Measurements from ENCODE around the gene GTPBP4.

The GTPBP4 gene

GRCh38 chr10:992467-992866, 4.2 kb downstream of the GTPBP4 start:
- Histone ChIP-seq H3K27me3 (ENCODE audit: control insufficient read depth, insufficient read depth, low read length) (no peaks in the 10 kb centered on the region), H3K27ac (ENCODE audit: low read depth, low read length) (no peak overlapping the region), H3K9ac (ENCODE audit: low read length) (no peak overlapping the region), H3K4me1 (ENCODE audit: control insufficient read depth, insufficient read depth, low read length) (peaks cover 11% of the 10 kb centered on the region), H3K4me3 (ENCODE audit: low read depth, low read length) (no peak overlapping the region), H3K9me3 (ENCODE audit: control insufficient read depth, insufficient read depth, low read depth, low read length) (no peaks in the 10 kb centered on the region), H3K36me3 (ENCODE audit: control insufficient read depth, insufficient read depth, low read length) (peaks cover 68% of the 10 kb centered on the region)

DNA sequence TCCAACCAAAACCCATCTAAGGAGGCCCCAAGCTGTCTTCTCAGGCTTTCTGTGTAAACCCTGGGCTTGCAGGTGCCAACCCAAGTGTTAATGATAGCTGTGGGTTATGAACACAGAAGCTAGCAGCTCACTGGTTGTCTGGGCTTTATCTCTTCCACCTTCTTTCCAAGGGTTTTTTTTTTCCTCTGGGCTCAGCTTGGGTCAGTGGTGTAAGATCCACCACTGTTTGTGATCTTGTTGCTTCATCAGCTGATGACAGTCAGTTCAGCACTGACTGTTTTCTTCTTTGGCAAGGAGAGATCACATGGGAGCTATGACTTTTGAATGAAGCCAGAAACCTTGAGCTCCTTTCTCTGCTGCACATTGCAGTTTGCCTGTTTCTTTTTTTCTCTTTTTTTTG, 4.6 kb downstream of the GTPBP4 start:
- Histone ChIP-seq H3K36me3 (ENCODE audit: control insufficient read depth, insufficient read depth, low read length) (peaks cover 72% of the 10 kb centered on the region), H3K9ac (ENCODE audit: low read length) (no peak overlapping the region), H3K27ac (ENCODE audit: low read depth, low read length) (no peak overlapping the region), H3K9me3 (ENCODE audit: control insufficient read depth, insufficient read depth, low read depth, low read length) (no peaks in the 10 kb centered on the region), H3K27me3 (ENCODE audit: control insufficient read depth, insufficient read depth, low read length) (no peaks in the 10 kb centered on the region), H3K4me3 (ENCODE audit: low read depth, low read length) (no peak overlapping the region), H3K4me1 (ENCODE audit: control insufficient read depth, insufficient read depth, low read length) (peaks cover 11% of the 10 kb centered on the region)

- H3K36me3 ChIP-seq (ENCODE audit: control insufficient read depth, insufficient read depth, low read length), result peaks cover 86% of the 10 kb centered on the region
- H3K27me3 ChIP-seq (ENCODE audit: control insufficient read depth, insufficient read depth, low read length), result no peaks in the 10 kb centered on the region
- no peak overlapping the region for H3K27ac ChIP-seq (ENCODE audit: low read depth, low read length)
- no peak overlapping the region for H3K9ac ChIP-seq (ENCODE audit: low read length)
- H3K9me3 ChIP-seq (ENCODE audit: control insufficient read depth, insufficient read depth, low read depth, low read length), result no peaks in the 10 kb centered on the region
- H3K4me3 ChIP-seq (ENCODE audit: low read depth, low read length), result no peak overlapping the region
- H3K4me1 ChIP-seq (ENCODE audit: control insufficient read depth, insufficient read depth, low read length), result peaks cover 2% of the 10 kb centered on the region; the same call in 1 of the 2 replicates
Observed at GRCh38 chr10:994836-995558, 6.8 kb downstream of the GTPBP4 start.

GRCh38 chr10:995559-995926, 7.3 kb downstream of the GTPBP4 start:
- Histone ChIP-seq H3K9ac (ENCODE audit: low read length) (no peak overlapping the region), H3K36me3 (ENCODE audit: control insufficient read depth, insufficient read depth, low read length) (peaks cover 89% of the 10 kb centered on the region), H3K9me3 (ENCODE audit: control insufficient read depth, insufficient read depth, low read depth, low read length) (no peaks in the 10 kb centered on the region), H3K4me3 (ENCODE audit: low read depth, low read length) (no peak overlapping the region), H3K27ac (ENCODE audit: low read depth, low read length) (no peak overlapping the region), H3K4me1 (ENCODE audit: control insufficient read depth, insufficient read depth, low read length) (no peaks in the 10 kb centered on the region), H3K27me3 (ENCODE audit: control insufficient read depth, insufficient read depth, low read length) (no peaks in the 10 kb centered on the region)

DNA sequence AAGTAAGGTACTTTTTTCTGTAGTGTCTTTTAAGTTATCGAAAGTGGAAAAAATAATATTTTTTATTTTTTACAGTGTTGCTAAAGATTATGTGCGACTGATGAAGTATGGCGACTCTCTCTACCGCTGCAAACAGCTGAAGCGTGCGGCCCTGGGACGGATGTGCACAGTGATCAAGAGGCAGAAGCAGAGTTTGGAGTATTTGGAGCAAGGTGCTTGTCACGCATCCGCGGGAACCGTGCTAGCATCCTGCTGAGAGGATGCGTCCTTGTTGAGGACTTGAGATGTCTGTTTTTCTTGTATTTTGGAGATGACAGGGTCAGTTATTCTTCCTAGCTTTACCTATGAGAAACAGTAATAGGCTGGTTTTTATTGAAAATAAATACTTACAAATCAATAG, 7.8 kb downstream of the GTPBP4 start:
- peaks cover 89% of the 10 kb centered on the region for H3K36me3 ChIP-seq (ENCODE audit: control insufficient read depth, insufficient read depth, low read length)
- no peak overlapping the region for H3K27ac ChIP-seq (ENCODE audit: low read depth, low read length)
- no peak overlapping the region for H3K9ac ChIP-seq (ENCODE audit: low read length)
- H3K4me3 ChIP-seq (ENCODE audit: low read depth, low read length), result no peak overlapping the region
- H3K27me3 ChIP-seq (ENCODE audit: control insufficient read depth, insufficient read depth, low read length), result no peaks in the 10 kb centered on the region
- H3K9me3 ChIP-seq (ENCODE audit: control insufficient read depth, insufficient read depth, low read depth, low read length), result no peaks in the 10 kb centered on the region
- H3K4me1 ChIP-seq (ENCODE audit: control insufficient read depth, insufficient read depth, low read length), result no peaks in the 10 kb centered on the region

DNA sequence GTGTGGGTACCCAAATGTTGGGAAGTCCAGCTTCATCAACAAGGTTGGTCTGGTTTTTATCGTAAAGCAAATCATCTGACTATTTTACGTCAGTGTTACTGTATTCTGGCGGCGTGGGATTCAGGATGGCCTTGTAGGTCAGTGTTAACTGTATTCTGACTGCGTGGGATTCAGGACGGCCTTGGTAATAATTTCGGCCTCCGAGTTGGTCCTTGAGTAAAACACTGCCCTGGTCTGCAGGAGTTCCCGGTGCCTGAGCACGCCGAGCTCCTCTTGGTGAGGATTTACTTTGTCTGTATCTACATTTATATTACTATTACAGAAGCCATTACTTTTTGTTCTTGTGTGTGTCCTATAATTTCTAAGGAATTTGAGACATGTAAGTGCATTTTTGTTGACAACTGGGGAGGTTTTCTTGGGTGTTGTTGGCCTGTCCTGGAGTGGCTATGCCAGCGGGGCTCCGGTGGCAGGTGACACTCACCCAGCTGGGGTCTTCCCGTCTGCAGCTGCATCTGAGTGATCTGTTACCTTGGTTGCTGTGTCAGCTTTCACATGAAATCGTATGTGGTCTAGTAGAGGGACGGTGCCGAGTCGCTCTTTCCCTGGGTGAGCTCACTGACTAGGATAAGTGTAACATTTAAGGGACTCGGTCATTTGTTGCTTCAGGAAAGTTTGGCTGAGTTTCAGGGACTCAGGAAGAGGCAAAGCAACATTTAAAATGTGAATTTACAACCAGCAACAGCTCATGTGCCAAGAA, 9.2 kb downstream of the GTPBP4 start:
- Histone ChIP-seq H3K4me3 (ENCODE audit: low read depth, low read length) (no peak overlapping the region), H3K9me3 (ENCODE audit: control insufficient read depth, insufficient read depth, low read depth, low read length) (no peaks in the 10 kb centered on the region), H3K27ac (ENCODE audit: low read depth, low read length) (no peak overlapping the region), H3K27me3 (ENCODE audit: control insufficient read depth, insufficient read depth, low read length) (no peaks in the 10 kb centered on the region), H3K4me1 (ENCODE audit: control insufficient read depth, insufficient read depth, low read length) (no peaks in the 10 kb centered on the region), H3K36me3 (ENCODE audit: control insufficient read depth, insufficient read depth, low read length) (peaks cover 98% of the 10 kb centered on the region), H3K9ac (ENCODE audit: low read length) (no peak overlapping the region)

- no peak overlapping the region for H3K4me3 ChIP-seq (ENCODE audit: low read depth, low read length)
- no peaks in the 10 kb centered on the region for H3K9me3 ChIP-seq (ENCODE audit: control insufficient read depth, insufficient read depth, low read depth, low read length)
- no peak overlapping the region for H3K27ac ChIP-seq (ENCODE audit: low read depth, low read length)
- no peaks in the 10 kb centered on the region for H3K4me1 ChIP-seq (ENCODE audit: control insufficient read depth, insufficient read depth, low read length)
- H3K9ac ChIP-seq (ENCODE audit: low read length), result no peak overlapping the region
- H3K27me3 ChIP-seq (ENCODE audit: control insufficient read depth, insufficient read depth, low read length), result no peaks in the 10 kb centered on the region
- H3K36me3 ChIP-seq (ENCODE audit: control insufficient read depth, insufficient read depth, low read length), result peaks cover 99% of the 10 kb centered on the region
Observed at GRCh38 chr10:1002425-1003006, 14.3 kb downstream of the GTPBP4 start.

DNA sequence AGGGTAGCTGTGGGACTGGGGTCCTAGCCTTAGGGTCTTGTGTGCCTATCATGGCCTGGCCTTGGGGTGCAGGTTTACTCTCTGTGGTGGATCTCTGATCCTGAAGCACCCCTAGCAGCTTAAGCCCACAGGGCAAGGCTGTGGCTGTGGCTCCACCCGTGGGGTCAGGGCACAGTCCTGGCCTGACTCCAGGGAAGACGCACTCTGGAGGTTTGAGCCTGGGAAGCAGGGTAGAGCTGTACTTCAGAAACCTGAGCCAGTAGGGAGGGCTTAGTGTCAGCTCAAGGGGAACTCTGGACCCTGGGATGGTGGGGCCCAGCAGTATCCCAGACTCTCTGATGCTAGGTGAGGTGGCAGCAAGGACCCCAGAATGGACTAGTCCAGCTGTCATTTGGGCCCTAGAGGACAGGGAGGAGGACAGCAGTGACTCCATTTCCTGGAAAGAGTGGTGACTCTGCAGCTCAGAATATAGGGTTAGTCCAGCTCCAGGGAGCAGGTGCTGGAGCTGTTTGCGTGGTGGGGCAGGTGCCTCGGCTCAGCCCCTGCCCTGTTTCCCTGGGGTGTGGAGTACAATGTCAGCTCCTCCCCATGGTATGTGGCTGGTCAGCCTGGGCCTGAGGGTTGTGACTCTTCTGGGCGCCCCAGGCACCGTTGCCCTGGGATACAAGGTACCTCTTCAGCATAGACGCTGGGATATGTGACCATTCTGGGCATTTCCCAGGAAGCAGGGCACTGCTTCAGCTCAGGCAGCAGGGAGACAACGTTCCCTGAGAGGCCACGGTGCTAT, 15.8 kb downstream of the GTPBP4 start:
- peaks cover 99% of the 10 kb centered on the region for H3K36me3 ChIP-seq (ENCODE audit: control insufficient read depth, insufficient read depth, low read length)
- no peak overlapping the region for H3K9ac ChIP-seq (ENCODE audit: low read length)
- no peaks in the 10 kb centered on the region for H3K4me1 ChIP-seq (ENCODE audit: control insufficient read depth, insufficient read depth, low read length)
- no peaks in the 10 kb centered on the region for H3K9me3 ChIP-seq (ENCODE audit: control insufficient read depth, insufficient read depth, low read depth, low read length)
- no peaks in the 10 kb centered on the region for H3K27me3 ChIP-seq (ENCODE audit: control insufficient read depth, insufficient read depth, low read length)
- no peak overlapping the region for H3K27ac ChIP-seq (ENCODE audit: low read depth, low read length)
- no peak overlapping the region for H3K4me3 ChIP-seq (ENCODE audit: low read depth, low read length)

- Histone ChIP-seq H3K27ac (ENCODE audit: low read depth, low read length) (no peak overlapping the region), H3K9ac (ENCODE audit: low read length) (no peak overlapping the region), H3K4me3 (ENCODE audit: low read depth, low read length) (no peak overlapping the region), H3K9me3 (ENCODE audit: control insufficient read depth, insufficient read depth, low read depth, low read length) (no peaks in the 10 kb centered on the region), H3K36me3 (ENCODE audit: control insufficient read depth, insufficient read depth, low read length) (peaks cover 99% of the 10 kb centered on the region), H3K27me3 (ENCODE audit: control insufficient read depth, insufficient read depth, low read length) (no peaks in the 10 kb centered on the region), H3K4me1 (ENCODE audit: control insufficient read depth, insufficient read depth, low read length) (no peaks in the 10 kb centered on the region)
Observed at GRCh38 chr10:1006573-1006972, 18.3 kb downstream of the GTPBP4 start.

DNA sequence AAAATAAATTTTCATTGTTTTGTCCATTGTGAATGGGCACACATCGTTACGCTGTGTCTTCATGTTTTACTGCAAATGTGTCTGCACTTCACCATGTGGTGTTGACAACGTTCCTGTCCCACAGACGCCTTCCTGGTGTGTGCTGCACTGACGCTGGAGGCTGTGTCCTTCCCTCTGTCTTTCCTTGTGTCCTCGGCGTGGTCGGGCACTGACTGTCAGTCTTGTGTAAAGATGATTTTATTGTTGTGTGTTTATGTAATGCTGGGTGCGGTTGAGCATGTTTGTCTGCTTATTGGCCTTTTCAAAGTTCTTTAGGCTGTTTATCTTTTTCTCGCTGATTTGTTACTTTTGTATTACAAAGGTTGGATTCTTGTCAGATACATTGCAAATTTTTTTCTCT, 19.3 kb downstream of the GTPBP4 start:
- no peak overlapping the region for H3K27ac ChIP-seq (ENCODE audit: low read depth, low read length)
- peaks cover 100% of the 10 kb centered on the region for H3K36me3 ChIP-seq (ENCODE audit: control insufficient read depth, insufficient read depth, low read length)
- H3K9ac ChIP-seq (ENCODE audit: low read length), result no peak overlapping the region
- no peaks in the 10 kb centered on the region for H3K27me3 ChIP-seq (ENCODE audit: control insufficient read depth, insufficient read depth, low read length)
- no peaks in the 10 kb centered on the region for H3K4me1 ChIP-seq (ENCODE audit: control insufficient read depth, insufficient read depth, low read length)
- no peaks in the 10 kb centered on the region for H3K9me3 ChIP-seq (ENCODE audit: control insufficient read depth, insufficient read depth, low read depth, low read length)
- no peak overlapping the region for H3K4me3 ChIP-seq (ENCODE audit: low read depth, low read length)
